Caco-2 (cell line): ENCODE results near the gene SLC39A7. TPM values are rescaled to one million over a fixed set of nuclear protein-coding genes. Genes with fewer than 3 reads are reported as not detected.

ENCODE experiments used
- BruUV-seq: library from RNA; stranded (reverse); fragments of 400-500 nt; replicated peaks from 2 replicates; lab custom pipeline; 2021; lab: Mats Ljungman, UMichigan
- CTCF ChIA-PET: fragments of 300-600 bp; sonication (Branson Sonifier 250); formaldehyde crosslinking; loops from one replicate; lab custom pipeline; 2022; ENCODE audit warnings: antibody characterized with exemption; lab: Charles Lee
- POLR2A ChIA-PET: fragments of 300-600 bp; sonication (Branson Sonifier 250); formaldehyde crosslinking; loops from one replicate; lab custom pipeline; 2022; ENCODE audit warnings: antibody characterized with exemption; lab: Charles Lee
- DNase-seq, 2 experiments: peaks; one replicate each; pipeline versions ENCODE4 v3.0.0 to v3.0.0-alpha.2; 2020 to 2022
- H3K27me3 ChIP-seq: replicated peaks from 2 replicates; pipeline ENCODE4 v1.6.0; 2011; ENCODE audit warnings: low read length; ENCODE audit not compliant: control insufficient read depth, insufficient read depth
- H3K36me3 ChIP-seq: 2 replicates; pipeline ENCODE4 v1.5.1; 2011; ENCODE audit warnings: low read length; ENCODE audit not compliant: control insufficient read depth, insufficient read depth
- H3K4me1 ChIP-seq: fragments of 250-450 bp; sonication (Bioruptor Pico); 2 replicates; pipeline ENCODE4 v1.5.1; 2020; ENCODE audit warnings: mild to moderate bottlenecking
- H3K4me3 ChIP-seq: 2 replicates; pipeline ENCODE4 v1.5.1; 2011; ENCODE audit warnings: low read depth, mild to moderate bottlenecking, control low read depth, low read length
- H3K9me3 ChIP-seq: fragments of 250-450 bp; sonication (Bioruptor Pico); 2 replicates; pipeline ENCODE4 v1.5.1; 2020; ENCODE audit warnings: mild to moderate bottlenecking, moderate library complexity
- H3K27ac Mint-ChIP-seq: one replicate; pipeline ENCODE4 v1.8.0; 2022; ENCODE audit warnings: mixed read lengths; ENCODE audit not compliant: unreplicated experiment
- H3K27me3 Mint-ChIP-seq: one replicate; pipeline ENCODE4 v1.8.0; 2022; ENCODE audit warnings: mixed read lengths; ENCODE audit not compliant: insufficient read depth, unreplicated experiment
- H3K36me3 Mint-ChIP-seq: one replicate; pipeline ENCODE4 v1.8.0; 2022; ENCODE audit warnings: mild to moderate bottlenecking, mixed read lengths; ENCODE audit not compliant: insufficient read depth, unreplicated experiment
- H3K4me1 Mint-ChIP-seq: one replicate; pipeline ENCODE4 v1.8.0; 2022; ENCODE audit warnings: low read depth, mixed read lengths; ENCODE audit not compliant: unreplicated experiment
- H3K4me3 Mint-ChIP-seq: one replicate; pipeline ENCODE4 v1.8.0; 2022; ENCODE audit warnings: mild to moderate bottlenecking, moderate library complexity, mixed read lengths; ENCODE audit not compliant: unreplicated experiment
- H3K9me3 Mint-ChIP-seq: one replicate; pipeline ENCODE4 v1.8.0; 2022; ENCODE audit warnings: mixed read lengths; ENCODE audit not compliant: unreplicated experiment
- intact Hi-C: fragments of 100-400 bp; cut with micrococcal nuclease; formaldehyde crosslinking; loops from one replicate; pipeline ENCODE4 v1.10.0; 2022; ENCODE audit not compliant: unreplicated experiment
- total RNA-seq: library from RNA; stranded (reverse); gene quantifications from 2 replicates; pipeline ENCODE4 v1.2.3, GENCODE V29; 2022
- TF ChIP-seq, protein P1 (sequence below), 2 experiments: fragments of 200-600 bp in 1 of 2; IDR thresholded peaks; 1 replicate in 1 of 2; 2 replicates in 1 of 2; pipeline versions ENCODE4 v1.5.1 to v1.8.0; 2011 to 2022; ENCODE audit warnings: antibody characterized with exemption in 1 of 2, control low read depth in 1 of 2, inconsistent platforms in 1 of 2, low read depth in 1 of 2, low read length in 1 of 2, mild to moderate bottlenecking in 1 of 2, moderate library complexity in 1 of 2; ENCODE audit not compliant: insufficient read depth in 1 of 2, severe bottlenecking in 1 of 2, unreplicated experiment in 1 of 2

Gene SLC39A7
- total RNA-seq, 1 experiment from 2014 or later = 140 TPM

DNA sequence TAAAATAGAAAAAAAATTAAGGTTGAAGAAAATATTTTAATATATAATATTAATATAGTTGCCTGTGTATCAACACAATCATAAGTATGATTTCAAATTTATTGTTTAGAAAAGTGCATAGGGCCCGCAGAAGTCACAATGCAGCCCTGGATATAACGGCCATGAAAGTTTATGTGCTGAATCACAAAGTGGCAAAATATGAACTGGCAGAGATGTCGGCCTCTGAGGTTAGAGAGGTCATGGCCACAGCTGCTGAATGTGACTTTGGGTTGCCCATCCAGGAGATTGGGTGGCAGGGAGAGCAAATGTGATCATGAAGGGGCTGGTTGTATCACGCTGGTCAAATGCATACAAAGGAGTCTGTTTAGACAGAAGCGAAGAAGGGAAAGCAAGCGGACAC lies 44.1 kb upstream of the SLC39A7 start:
- no peaks in the 10 kb centered on the region for H3K36me3 Mint-ChIP-seq
- peaks cover 6% of the 10 kb centered on the region for H3K4me1 Mint-ChIP-seq
- CTCF ChIA-PET = interaction anchor here (0.6 kb wide), 1 partner anchor 76 kb away, joined by 3 read pairs; no protein-coding TSS in a partner anchor
- H3K27me3 Mint-ChIP-seq = no peaks in the 10 kb centered on the region
- Histone ChIP-seq H3K36me3 (no peaks in the 10 kb centered on the region), H3K9me3 (peaks cover 3% of the 10 kb centered on the region), H3K4me3 (no peak overlapping the region), H3K27me3 (no peaks in the 10 kb centered on the region; the same call in 1 of the 2 replicates), H3K4me1 (no peaks in the 10 kb centered on the region)
- no peak overlapping the region for H3K27ac Mint-ChIP-seq
- no TSS peak for BruUV-seq
- H3K9me3 Mint-ChIP-seq = peaks cover 11% of the 10 kb centered on the region
- intact Hi-C loops = no loop called here
- H3K4me3 Mint-ChIP-seq = no peak overlapping the region
- POLR2A ChIA-PET = interaction anchor here (0.6 kb wide), 1 partner anchor 262 kb away, joined by 3 read pairs; no protein-coding TSS in a partner anchor
- TF ChIP-seq, protein P1, sequence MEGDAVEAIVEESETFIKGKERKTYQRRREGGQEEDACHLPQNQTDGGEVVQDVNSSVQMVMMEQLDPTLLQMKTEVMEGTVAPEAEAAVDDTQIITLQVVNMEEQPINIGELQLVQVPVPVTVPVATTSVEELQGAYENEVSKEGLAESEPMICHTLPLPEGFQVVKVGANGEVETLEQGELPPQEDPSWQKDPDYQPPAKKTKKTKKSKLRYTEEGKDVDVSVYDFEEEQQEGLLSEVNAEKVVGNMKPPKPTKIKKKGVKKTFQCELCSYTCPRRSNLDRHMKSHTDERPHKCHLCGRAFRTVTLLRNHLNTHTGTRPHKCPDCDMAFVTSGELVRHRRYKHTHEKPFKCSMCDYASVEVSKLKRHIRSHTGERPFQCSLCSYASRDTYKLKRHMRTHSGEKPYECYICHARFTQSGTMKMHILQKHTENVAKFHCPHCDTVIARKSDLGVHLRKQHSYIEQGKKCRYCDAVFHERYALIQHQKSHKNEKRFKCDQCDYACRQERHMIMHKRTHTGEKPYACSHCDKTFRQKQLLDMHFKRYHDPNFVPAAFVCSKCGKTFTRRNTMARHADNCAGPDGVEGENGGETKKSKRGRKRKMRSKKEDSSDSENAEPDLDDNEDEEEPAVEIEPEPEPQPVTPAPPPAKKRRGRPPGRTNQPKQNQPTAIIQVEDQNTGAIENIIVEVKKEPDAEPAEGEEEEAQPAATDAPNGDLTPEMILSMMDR (IDR thresholded peaks at IDR 0.05; ENCODE audit: insufficient read depth in 1 of 2, low read depth in 1 of 2, low read length in 1 of 2, severe bottlenecking in 1 of 2, unreplicated experiment in 1 of 2) = no peak
- no peak for DNase-seq

DNA sequence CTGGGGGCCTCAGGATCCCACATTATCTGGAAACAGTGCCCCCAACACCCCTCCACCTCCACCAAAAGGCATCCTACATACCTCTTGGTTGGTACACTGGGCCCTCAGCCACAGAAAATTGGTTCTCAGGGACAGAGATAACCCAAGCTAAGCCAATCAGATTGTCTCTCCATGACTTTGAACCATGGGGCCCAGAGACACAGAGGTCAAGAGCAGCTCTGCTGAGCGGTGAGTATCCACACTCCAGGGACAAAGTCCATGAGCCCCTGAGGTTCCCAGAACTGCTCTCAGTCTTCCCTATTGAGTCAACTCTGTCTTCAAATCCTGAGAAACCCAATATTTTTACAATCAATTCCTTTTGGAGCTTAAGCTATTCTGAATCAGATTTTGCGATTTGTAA lies 43.7 kb upstream of the SLC39A7 start:
- H3K9me3 Mint-ChIP-seq = peaks cover 7% of the 10 kb centered on the region
- peaks cover 10% of the 10 kb centered on the region for H3K4me1 Mint-ChIP-seq
- H3K4me1 ChIP-seq = no peaks in the 10 kb centered on the region
- H3K27me3 Mint-ChIP-seq = no peaks in the 10 kb centered on the region
- no peak overlapping the region for H3K4me3 ChIP-seq
- no peaks in the 10 kb centered on the region for H3K36me3 ChIP-seq
- CTCF ChIA-PET = interaction anchor here (0.6 kb wide), 1 partner anchor 75 kb away, joined by 3 read pairs; no protein-coding TSS in a partner anchor
- POLR2A ChIA-PET = interaction anchor here (0.6 kb wide), 1 partner anchor 263 kb away, joined by 3 read pairs; no protein-coding TSS in a partner anchor
- H3K4me3 Mint-ChIP-seq = no peak overlapping the region
- DNase-seq = no peak
- H3K9me3 ChIP-seq = no peaks in the 10 kb centered on the region; the same call in 1 of the 2 replicates
- TF ChIP-seq, protein P1 (IDR thresholded peaks at IDR 0.05; ENCODE audit: insufficient read depth in 1 of 2, low read depth in 1 of 2, low read length in 1 of 2, severe bottlenecking in 1 of 2, unreplicated experiment in 1 of 2) = no peak
- H3K27me3 ChIP-seq = no peaks in the 10 kb centered on the region; the same call in 1 of the 2 replicates
- BruUV-seq = no TSS peak
- intact Hi-C loops = no loop called here
- H3K27ac Mint-ChIP-seq = no peak overlapping the region
- no peaks in the 10 kb centered on the region for H3K36me3 Mint-ChIP-seq

DNA sequence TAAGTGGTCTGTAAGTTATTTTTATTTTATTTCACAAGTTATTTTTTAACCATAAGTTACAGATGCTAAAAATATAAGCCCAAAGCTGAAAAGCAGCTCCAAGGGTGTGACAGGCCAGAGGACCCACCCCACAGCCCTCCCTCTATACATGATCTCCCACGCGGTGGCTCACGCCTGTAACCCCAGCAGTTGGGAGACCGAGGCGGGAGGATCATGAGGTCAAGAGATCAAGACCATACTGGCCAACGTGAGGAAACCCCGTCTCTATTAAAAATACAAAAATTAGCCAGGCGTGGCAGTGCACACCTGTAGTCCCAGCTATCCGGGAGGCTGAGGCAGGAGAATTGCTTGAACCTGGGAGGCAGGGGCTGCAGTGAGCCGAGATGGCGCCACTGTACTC lies 40.6 kb upstream of the SLC39A7 start:
- intact Hi-C loops = no loop called here
- H3K27ac Mint-ChIP-seq = no peak overlapping the region
- Histone ChIP-seq H3K27me3 (no peaks in the 10 kb centered on the region; the same call in 1 of the 2 replicates), H3K4me1 (no peaks in the 10 kb centered on the region), H3K36me3 (no peaks in the 10 kb centered on the region), H3K9me3 (no peaks in the 10 kb centered on the region), H3K4me3 (no peak overlapping the region)
- H3K4me1 Mint-ChIP-seq = peaks cover 12% of the 10 kb centered on the region
- H3K9me3 Mint-ChIP-seq = no peaks in the 10 kb centered on the region
- BruUV-seq = no TSS peak
- H3K4me3 Mint-ChIP-seq = no peak overlapping the region
- no peak for DNase-seq
- H3K27me3 Mint-ChIP-seq = peaks cover 5% of the 10 kb centered on the region
- POLR2A ChIA-PET = no interaction called here
- CTCF ChIA-PET = no interaction called here
- no peaks in the 10 kb centered on the region for H3K36me3 Mint-ChIP-seq
- TF ChIP-seq, protein P1 (IDR thresholded peaks at IDR 0.05; ENCODE audit: insufficient read depth in 1 of 2, low read depth in 1 of 2, low read length in 1 of 2, severe bottlenecking in 1 of 2, unreplicated experiment in 1 of 2) = no peak
